Gastroesophageal sphincter (tissue), 4 donors: ENCODE data around the gene EEF1A2. TPM values are rescaled to one million over a fixed set of nuclear protein-coding genes. Genes with fewer than 3 reads are reported as not detected.

Experiments used
- ATAC-seq: fragments of 150-250 bp; one replicate; pipeline ENCODE4 v1.9.1; 2016; ENCODE audit warnings: mild to moderate bottlenecking, moderate library complexity
- H3K27ac ChIP-seq, 4 donors: fragments of 200-600 bp; sonication (generic) in 3 of 4; 1 replicate in 3 of 4; 2 replicates in 1 of 4; pipeline ENCODE4 v1.5.1; 2016 to 2019
- H3K27me3 ChIP-seq: fragments of 200-600 bp; sonication (generic); one replicate; pipeline ENCODE4 v1.5.1; 2019
- H3K36me3 ChIP-seq, 2 donors: fragments of 200-600 bp; sonication (generic); one replicate each; pipeline ENCODE4 v1.5.1; 2019; ENCODE audit warnings: control low read depth in 1 of 2
- H3K4me1 ChIP-seq, 3 donors: fragments of 200-600 bp; sonication (generic); 1 replicate in 2 of 3; 2 replicates in 1 of 3; pipeline ENCODE4 v1.5.1; 2016 to 2019; ENCODE audit warnings: control low read depth in 2 of 3
- H3K4me3 ChIP-seq, 2 donors: fragments of 200-600 bp; sonication (generic); one replicate each; pipeline ENCODE4 v1.5.1; 2019; ENCODE audit warnings: mild to moderate bottlenecking in 1 of 2, moderate library complexity in 1 of 2
- H3K9me3 ChIP-seq, 3 donors: fragments of 200-600 bp; sonication (generic); one replicate each; pipeline ENCODE4 v1.5.1; 2017 to 2019; ENCODE audit warnings: control low read depth in 2 of 3
- EP300 ChIP-seq: sonication (generic); formaldehyde crosslinking; IDR thresholded peaks from one replicate; pipeline ENCODE4 v1.6.1; 2017; ENCODE audit warnings: antibody characterized with exemption, mild to moderate bottlenecking
- POLR2A ChIP-seq, 2 donors: fragments of 450-650 bp; IDR thresholded peaks; one replicate each; pipeline ENCODE4 v1.6.1; 2017; ENCODE audit warnings: antibody characterized with exemption in 2 of 2, mild to moderate bottlenecking in 2 of 2, moderate library complexity in 1 of 2
- POLR2AphosphoS5 ChIP-seq: sonication (generic); formaldehyde crosslinking; IDR thresholded peaks from one replicate; pipeline ENCODE4 v1.6.1; 2017; ENCODE audit warnings: antibody characterized with exemption
- WGBS, 2 donors: methylation state at CpG; one replicate each; pipeline ENCODE4 v1.1.5; 2018; ENCODE audit warnings: low coverage in 1 of 2; 5-methylcytosine and 5-hydroxymethylcytosine counted together
- total RNA-seq, 4 donors: library from RNA; depleted of rRNA; stranded (reverse); fragments of >200 nt; gene quantifications; one replicate each; pipeline ENCODE4 v1.1.0, GENCODE V29; 2016
- TF ChIP-seq, protein P1 (sequence below), 4 experiments: fragments of 200-600 bp in 2 of 4; fragments of 450-650 bp in 2 of 4; sonication (generic) in 1 of 4; IDR thresholded peaks; one replicate each; pipeline ENCODE4 v1.5.1; 2017 to 2019; ENCODE audit warnings: antibody characterized with exemption in 4 of 4, mild to moderate bottlenecking in 2 of 4, moderate library complexity in 2 of 4

Gene EEF1A2
- total RNA-seq, 4 donors from 2014 or later, result 0.47 to 6.5 (median 3.4) TPM

DNA sequence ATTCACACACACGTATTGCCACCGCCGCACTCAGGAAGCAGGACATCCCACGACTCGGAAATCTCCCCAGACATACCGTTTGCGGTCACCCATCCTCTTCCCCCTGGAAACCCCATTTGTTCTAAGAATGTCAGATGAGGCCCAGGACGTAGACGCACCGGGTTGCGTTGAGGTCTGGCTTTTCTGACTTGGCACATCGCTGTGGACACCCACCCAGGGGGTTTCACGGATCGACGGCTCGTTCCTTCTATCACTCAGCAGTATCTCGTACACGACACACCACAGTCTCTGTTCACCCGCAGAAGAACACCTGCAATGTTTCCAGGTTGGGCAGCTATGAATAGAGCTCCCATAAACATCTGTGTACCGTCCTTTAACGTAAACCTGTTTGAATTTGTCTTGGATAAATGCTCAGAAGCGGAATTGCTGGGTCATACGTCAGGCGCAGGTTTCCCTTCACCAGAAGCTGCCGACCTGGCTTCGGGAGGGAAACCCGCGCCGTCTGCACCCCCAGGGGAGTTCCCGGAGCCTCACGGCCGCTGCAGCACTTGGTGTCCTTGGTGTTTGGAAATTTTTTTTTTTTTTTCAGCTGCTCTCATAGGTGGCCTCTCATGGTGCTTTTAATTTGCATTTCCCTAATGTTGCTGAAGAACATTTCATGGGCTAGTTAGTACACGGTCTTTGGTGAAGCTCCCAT lies 9.3 kb upstream of the EEF1A2 start:
- no peak overlapping the region for H3K4me3 ChIP-seq
- H3K27me3 ChIP-seq, result peaks cover 88% of the 10 kb centered on the region
- no peak overlapping the region for H3K27ac ChIP-seq
- WGBS, 2 donors, result 79 to 84% methylated on average over 19 to 29 of the region's 33 CpGs
- peaks cover 0 to 25% (median 0%) of the 10 kb centered on the region in 3 donors for H3K9me3 ChIP-seq
- H3K36me3 ChIP-seq, result no peaks in the 10 kb centered on the region
- no peak for TF ChIP-seq POLR2AphosphoS5
- no peak for TF ChIP-seq EP300
- TF ChIP-seq POLR2A (IDR thresholded peaks at IDR 0.05), result no peak
- TF ChIP-seq, protein P1, sequence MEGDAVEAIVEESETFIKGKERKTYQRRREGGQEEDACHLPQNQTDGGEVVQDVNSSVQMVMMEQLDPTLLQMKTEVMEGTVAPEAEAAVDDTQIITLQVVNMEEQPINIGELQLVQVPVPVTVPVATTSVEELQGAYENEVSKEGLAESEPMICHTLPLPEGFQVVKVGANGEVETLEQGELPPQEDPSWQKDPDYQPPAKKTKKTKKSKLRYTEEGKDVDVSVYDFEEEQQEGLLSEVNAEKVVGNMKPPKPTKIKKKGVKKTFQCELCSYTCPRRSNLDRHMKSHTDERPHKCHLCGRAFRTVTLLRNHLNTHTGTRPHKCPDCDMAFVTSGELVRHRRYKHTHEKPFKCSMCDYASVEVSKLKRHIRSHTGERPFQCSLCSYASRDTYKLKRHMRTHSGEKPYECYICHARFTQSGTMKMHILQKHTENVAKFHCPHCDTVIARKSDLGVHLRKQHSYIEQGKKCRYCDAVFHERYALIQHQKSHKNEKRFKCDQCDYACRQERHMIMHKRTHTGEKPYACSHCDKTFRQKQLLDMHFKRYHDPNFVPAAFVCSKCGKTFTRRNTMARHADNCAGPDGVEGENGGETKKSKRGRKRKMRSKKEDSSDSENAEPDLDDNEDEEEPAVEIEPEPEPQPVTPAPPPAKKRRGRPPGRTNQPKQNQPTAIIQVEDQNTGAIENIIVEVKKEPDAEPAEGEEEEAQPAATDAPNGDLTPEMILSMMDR (IDR thresholded peaks at IDR 0.05), result no peak
- no peak for ATAC-seq
- no peaks in the 10 kb centered on the region for H3K4me1 ChIP-seq

DNA sequence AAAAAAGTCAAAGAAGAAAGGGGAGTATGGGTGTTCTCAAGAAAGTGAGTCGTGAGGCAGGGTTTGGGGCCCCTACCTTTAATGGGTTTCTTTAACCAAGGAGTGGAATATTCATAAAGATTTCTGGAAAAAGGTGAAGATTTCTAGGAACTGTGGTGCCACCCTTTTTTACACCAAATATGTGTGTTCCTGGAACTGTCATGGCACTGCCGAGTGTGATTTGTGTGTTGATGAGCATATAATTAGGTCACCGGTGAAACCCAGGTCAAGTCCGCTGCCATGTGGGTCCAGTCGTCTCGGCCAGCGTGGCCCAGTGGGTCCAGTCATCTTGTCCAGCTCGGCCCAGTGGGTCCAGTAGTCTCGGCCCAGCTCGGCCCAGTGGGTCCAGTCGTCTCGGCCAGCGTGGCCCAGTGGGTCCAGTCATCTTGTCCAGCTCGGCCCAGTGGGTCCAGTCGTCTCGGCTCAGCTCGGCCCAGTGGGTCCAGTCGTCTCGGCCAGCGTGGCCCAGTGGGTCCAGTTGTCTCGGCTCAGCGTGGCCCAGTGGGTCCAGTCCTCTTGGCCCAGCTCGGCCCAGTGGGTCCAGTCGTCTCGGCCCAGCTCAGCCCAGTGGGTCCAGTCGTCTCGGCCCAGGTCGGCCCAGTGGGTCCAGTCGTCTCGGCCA lies 8.3 kb upstream of the EEF1A2 start:
- H3K36me3 ChIP-seq, result no peaks in the 10 kb centered on the region
- H3K4me1 ChIP-seq, result no peaks in the 10 kb centered on the region
- peaks cover 93% of the 10 kb centered on the region for H3K27me3 ChIP-seq
- H3K4me3 ChIP-seq, result no peak overlapping the region
- ATAC-seq, result no peak
- WGBS, 2 donors, result 75 to 96% methylated on average over 4 to 9 of the region's 30 CpGs
- TF ChIP-seq EP300 (no peak), POLR2A (IDR thresholded peaks at IDR 0.05) (no peak), POLR2AphosphoS5 (no peak)
- TF ChIP-seq, protein P1 (IDR thresholded peaks at IDR 0.05), result no peak
- no peak overlapping the region for H3K27ac ChIP-seq
- peaks cover 0 to 25% (median 0%) of the 10 kb centered on the region in 3 donors for H3K9me3 ChIP-seq

DNA sequence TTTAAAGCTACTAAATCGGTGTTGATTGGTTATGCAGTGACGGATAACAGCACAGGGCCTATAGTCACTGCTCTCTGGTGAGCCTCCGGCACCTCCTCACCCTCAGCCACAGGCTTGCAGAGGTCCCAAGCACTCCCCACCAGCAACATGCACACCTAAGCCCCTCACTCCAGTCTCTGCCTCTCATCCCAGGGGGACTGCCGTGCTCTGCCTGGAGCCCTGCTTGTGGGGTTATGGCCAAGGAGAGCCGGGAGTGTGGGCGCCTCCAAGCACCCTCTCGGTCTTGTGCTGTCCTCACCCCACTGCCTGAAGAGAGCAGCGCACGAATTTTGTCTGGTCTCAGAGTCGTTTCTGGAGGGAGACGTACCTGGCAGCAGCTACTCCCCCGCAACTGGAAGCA lies 6.8 kb upstream of the EEF1A2 start:
- peaks cover 0 to 4% (median 0%) of the 10 kb centered on the region in 3 donors for H3K4me1 ChIP-seq
- TF ChIP-seq EP300, result no peak
- no peak for TF ChIP-seq POLR2A (IDR thresholded peaks at IDR 0.05)
- TF ChIP-seq, protein P1 (IDR thresholded peaks at IDR 0.05), result no peak
- no peak for TF ChIP-seq POLR2AphosphoS5
- WGBS, 2 donors, result 68 to 100% methylated on average over 1 to 3 of the region's 12 CpGs
- ATAC-seq, result no peak
- H3K36me3 ChIP-seq, result no peaks in the 10 kb centered on the region
- H3K27ac ChIP-seq, result no peak overlapping the region
- no peak overlapping the region for H3K4me3 ChIP-seq
- peaks cover 95% of the 10 kb centered on the region for H3K27me3 ChIP-seq
- H3K9me3 ChIP-seq, result peaks cover 0 to 25% (median 0%) of the 10 kb centered on the region in 3 donors

DNA sequence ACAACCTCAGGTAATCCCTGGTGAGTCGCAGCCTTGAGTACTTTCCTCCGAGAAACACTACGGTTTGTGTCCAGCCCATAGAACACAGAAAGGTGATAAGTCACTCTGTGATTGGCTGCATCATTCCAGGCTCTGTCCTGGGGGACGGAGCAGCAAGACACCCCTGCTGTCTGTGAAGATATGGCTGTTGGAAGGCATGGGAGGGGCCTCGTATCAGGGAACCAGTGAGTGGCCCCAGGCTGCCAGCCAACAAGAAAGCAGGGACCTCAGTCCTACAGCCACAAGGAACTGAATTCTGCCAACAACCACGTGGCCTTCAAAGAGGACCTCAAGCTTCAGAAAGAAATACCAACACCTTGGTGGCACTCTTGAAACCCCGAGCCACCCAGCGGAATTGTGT lies 6.4 kb upstream of the EEF1A2 start:
- H3K4me1 ChIP-seq, result peaks cover 0 to 4% (median 0%) of the 10 kb centered on the region in 3 donors
- TF ChIP-seq POLR2AphosphoS5 (no peak), EP300 (no peak), POLR2A (IDR thresholded peaks at IDR 0.05) (no peak)
- TF ChIP-seq, protein P1 (IDR thresholded peaks at IDR 0.05), result no peak
- H3K4me3 ChIP-seq, result no peak overlapping the region
- H3K9me3 ChIP-seq, result peaks cover 0 to 25% (median 0%) of the 10 kb centered on the region in 3 donors
- WGBS, 2 donors, result 71 to 80% methylated on average over 1 of the region's 8 CpGs
- H3K27ac ChIP-seq, result no peak overlapping the region
- no peak for ATAC-seq
- peaks cover 95% of the 10 kb centered on the region for H3K27me3 ChIP-seq
- H3K36me3 ChIP-seq, result no peaks in the 10 kb centered on the region
